HepG2 (cell line): ENCODE results near the gene FOXD2. TPM values are rescaled to one million over a fixed set of nuclear protein-coding genes. Genes with fewer than 3 reads are reported as not detected.

ENCODE experiments used
- CENPX ChIP-seq: sonication (generic); formaldehyde crosslinking; IDR thresholded peaks from 2 replicates; pipeline ENCODE4 v1.9.0; 2021; ENCODE audit warnings: mild to moderate bottlenecking, missing genetic modification reagents, moderate library complexity
- DPF2 ChIP-seq: sonication (generic); formaldehyde crosslinking; IDR thresholded peaks from 2 replicates; pipeline ENCODE4 v1.4.0; 2020; ENCODE audit warnings: mild to moderate bottlenecking, low read depth, missing genetic modification reagents, borderline replicate concordance
- HES4 ChIP-seq: sonication (generic); formaldehyde crosslinking; IDR thresholded peaks from 2 replicates; pipeline ENCODE4 v1.9.0; 2021; ENCODE audit warnings: mild to moderate bottlenecking, missing genetic modification reagents, borderline replicate concordance
- HMGA1 ChIP-seq: sonication (generic); formaldehyde crosslinking; conservative IDR thresholded peaks from 2 replicates; pipeline ENCODE4 v1.4.0; 2020; ENCODE audit warnings: missing genetic modification reagents
- JDP2 ChIP-seq: sonication (generic); formaldehyde crosslinking; IDR thresholded peaks from 2 replicates; pipeline ENCODE4 v1.8.1; 2022; ENCODE audit warnings: missing genetic modification reagents, borderline replicate concordance
- PREB ChIP-seq: sonication (generic); formaldehyde crosslinking; IDR thresholded peaks from 2 replicates; pipeline ENCODE4 v1.4.0; 2020; ENCODE audit warnings: missing genetic modification reagents
- SNAPC4 ChIP-seq: sonication (generic); formaldehyde crosslinking; IDR thresholded peaks from 2 replicates; pipeline ENCODE4 v1.4.0; 2020; ENCODE audit warnings: mild to moderate bottlenecking, missing genetic modification reagents
- TFDP1 ChIP-seq: IDR thresholded peaks from 2 replicates; pipeline ENCODE4 v1.6.1; 2016; ENCODE audit warnings: missing compliant biosample characterization, missing genetic modification reagents, borderline replicate concordance
- THYN1 ChIP-seq: sonication (generic); formaldehyde crosslinking; IDR thresholded peaks from 2 replicates; pipeline ENCODE4 v1.8.1; 2023; ENCODE audit warnings: low read depth, mild to moderate bottlenecking, moderate library complexity, missing genetic modification reagents, borderline replicate concordance
- TOE1 ChIP-seq: sonication (generic); formaldehyde crosslinking; IDR thresholded peaks from 2 replicates; pipeline ENCODE4 v1.4.0; 2020; ENCODE audit warnings: mild to moderate bottlenecking, missing genetic modification reagents
- ZBTB25 ChIP-seq: IDR thresholded peaks from 2 replicates; pipeline ENCODE4 v1.6.1; 2018; ENCODE audit warnings: missing genetic modification reagents
- ZNF414 ChIP-seq: sonication (generic); formaldehyde crosslinking; IDR thresholded peaks from 2 replicates; pipeline ENCODE4 v1.5.0; 2020; ENCODE audit warnings: missing genetic modification reagents
- ZNF431 ChIP-seq: sonication (generic); formaldehyde crosslinking; IDR thresholded peaks from 2 replicates; pipeline ENCODE4 v1.9.0; 2022; ENCODE audit warnings: missing genetic modification reagents, low read depth, mild to moderate bottlenecking, borderline replicate concordance
- ZNF558 ChIP-seq: sonication (generic); formaldehyde crosslinking; IDR thresholded peaks from 2 replicates; pipeline ENCODE4 v1.9.0; 2022; ENCODE audit warnings: mild to moderate bottlenecking, missing genetic modification reagents, borderline replicate concordance
- ZNF615 ChIP-seq: sonication (generic); formaldehyde crosslinking; IDR thresholded peaks from 2 replicates; pipeline ENCODE4 v1.5.0; 2020; ENCODE audit warnings: mild to moderate bottlenecking, missing genetic modification reagents, borderline replicate concordance
- ZNF75D ChIP-seq: sonication (generic); formaldehyde crosslinking; IDR thresholded peaks from 2 replicates; pipeline ENCODE4 v1.8.1; 2023; ENCODE audit warnings: missing genetic modification reagents, mild to moderate bottlenecking, borderline replicate concordance
- polyA plus RNA-seq, 8 experiments: library from polyadenylated mRNA; depleted of rRNA in 3 of 8; stranded (reverse) in 7 of 8; unstranded in 1 of 8; fragments of >200 nt; fragmentation: Illumina TruSeq in 4 of 8; extraction: Trizol in 4 of 8; gene quantifications; 2 replicates each; pipeline versions ENCODE4 v1.2.1 to v1.2.3, GENCODE V29; 2011 to 2016; ENCODE audit warnings: low read depth in 4 of 8, missing spikeins in 1 of 8, mixed read lengths in 1 of 8; ENCODE audit not compliant: insufficient read depth in 1 of 8
- total RNA-seq, 5 experiments: library from RNA; depleted of rRNA; stranded (reverse); fragments of >200 nt; fragmentation: Illumina TruSeq; extraction: Trizol; gene quantifications; 2 replicates each; pipeline ENCODE4 v1.2.3, GENCODE V29; 2016; ENCODE audit warnings: low read depth in 1 of 5

FOXD2 gene
- total and polyA plus RNA-seq, 2 of the 13 experiments (the other 11 are each of a cell fraction or from before 2014, with no cell fraction given), result 0.01 to 0.09 TPM

- no peak for TF ChIP-seq SNAPC4 (CRISPR knock-in tag)
- TF ChIP-seq TFDP1 (CRISPR knock-in tag), result peak; percentile 36; the same call in 1 of the 2 replicates
- no peak for TF ChIP-seq ZNF75D
- TF ChIP-seq THYN1 (CRISPR knock-in tag), result 0 out of 2 replicates have a peak, but pooled peaks have one; percentile 50
- TF ChIP-seq HMGA1 (CRISPR knock-in tag), result no peak
- TF ChIP-seq PREB (CRISPR knock-in tag), result no peak
- TF ChIP-seq HES4 (CRISPR knock-in tag), result no peak
- TF ChIP-seq DPF2 (CRISPR knock-in tag), result no peak
- TF ChIP-seq ZNF558 (CRISPR knock-in tag), result no peak
- no peak for TF ChIP-seq JDP2 (CRISPR knock-in tag)
- no peak for TF ChIP-seq CENPX (CRISPR knock-in tag)
- no peak for TF ChIP-seq ZBTB25 (CRISPR knock-in tag)
- no peak for TF ChIP-seq TOE1 (CRISPR knock-in tag)
- no peak for TF ChIP-seq ZNF431 (CRISPR knock-in tag)
- TF ChIP-seq ZNF414, result peak; percentile 63; the same call in 1 of the 2 replicates
- TF ChIP-seq ZNF615 (CRISPR knock-in tag), result no peak
These were observed 1.4 kb upstream of the FOXD2 start (continued) for GRCh38 chr1:47436304-47436978.
